Endothelial cell of umbilical vein (primary cell): ENCODE results near the gene PEMT.

Experiments used
- CTCF ChIP-seq, 2 donors: IDR thresholded peaks; 1 replicate in 1 of 2; 2 replicates in 1 of 2; pipeline ENCODE4 v1.5.1; 2011; ENCODE audit warnings: low read length in 2 of 2, mild to moderate bottlenecking in 2 of 2, moderate library complexity in 2 of 2, control low read depth in 1 of 2, inconsistent platforms in 1 of 2, low read depth in 1 of 2; ENCODE audit not compliant: insufficient read depth in 1 of 2; ENCODE audit errors: extremely low read depth in 1 of 2
- MYC ChIP-seq: IDR thresholded peaks from one replicate; pipeline ENCODE4 v1.6.1; 2011; ENCODE audit warnings: mild to moderate bottlenecking, low read depth, low read length
- POLR2A ChIP-seq: IDR thresholded peaks from 2 replicates; pipeline ENCODE4 v1.6.1; 2012; ENCODE audit warnings: low read depth, mild to moderate bottlenecking, control low read depth, low read length

GRCh38 chr17:17496189-17497064 is 95.1 kb downstream of the PEMT start, which contains the start of gene RASD1:
- TF ChIP-seq CTCF (IDR thresholded peaks at IDR 0.05; ENCODE audit: extremely low read depth in 1 of 2, insufficient read depth in 1 of 2, low read depth in 1 of 2, low read length in 2 of 2): peak; percentile 79 to 93
- peak; percentile 91 for TF ChIP-seq POLR2A
- TF ChIP-seq MYC: no peak
